ENCODE measurements around the gene ZDHHC3.

- TF ChIP-seq CTCF (IDR thresholded peaks at IDR 0.05) (peak; percentile 14), TAF1 (IDR thresholded peaks at IDR 0.05; ENCODE audit: borderline replicate concordance, low read depth, low read length) (no peak), FOXJ3 (CRISPR knock-in tag; IDR thresholded peaks at IDR 0.05) (no peak), MAX (IDR thresholded peaks at IDR 0.05; ENCODE audit: low read depth) (no peak), CHD2 (IDR thresholded peaks at IDR 0.05; ENCODE audit: low read length, partially characterized antibody) (no peak), IRF3 (IDR thresholded peaks at IDR 0.05; ENCODE audit: low read depth, low read length) (no peak), YY1 (IDR thresholded peaks at IDR 0.05; ENCODE audit: low read depth) (no peak), EP300 (IDR thresholded peaks at IDR 0.05; ENCODE audit: borderline replicate concordance in 1 of 2, low read depth in 1 of 2, low read length in 1 of 2) (no peak), RXRA (IDR thresholded peaks at IDR 0.05; ENCODE audit: borderline replicate concordance, low read depth) (no peak), TEAD4 (IDR thresholded peaks at IDR 0.05; ENCODE audit: borderline replicate concordance, insufficient read depth) (no peak), USF2 (IDR thresholded peaks at IDR 0.05; ENCODE audit: borderline replicate concordance, low read depth, low read length) (no peak)
Measured at GRCh38 chr3:44926172-44926571, 49.8 kb downstream of the ZDHHC3 start.
